Epidermal melanocyte (primary cell): ENCODE results near the gene GBX1.
A peak's percentile ranks its signal among the peaks of the same experiment; 100 is the strongest.

ENCODE experiments used
- DNase-seq: peaks from one replicate; pipeline ENCODE4 v3.0.0; 2011; ENCODE audit warnings: low spot score; ENCODE audit not compliant: insufficient read length

GBX1 gene

DNA sequence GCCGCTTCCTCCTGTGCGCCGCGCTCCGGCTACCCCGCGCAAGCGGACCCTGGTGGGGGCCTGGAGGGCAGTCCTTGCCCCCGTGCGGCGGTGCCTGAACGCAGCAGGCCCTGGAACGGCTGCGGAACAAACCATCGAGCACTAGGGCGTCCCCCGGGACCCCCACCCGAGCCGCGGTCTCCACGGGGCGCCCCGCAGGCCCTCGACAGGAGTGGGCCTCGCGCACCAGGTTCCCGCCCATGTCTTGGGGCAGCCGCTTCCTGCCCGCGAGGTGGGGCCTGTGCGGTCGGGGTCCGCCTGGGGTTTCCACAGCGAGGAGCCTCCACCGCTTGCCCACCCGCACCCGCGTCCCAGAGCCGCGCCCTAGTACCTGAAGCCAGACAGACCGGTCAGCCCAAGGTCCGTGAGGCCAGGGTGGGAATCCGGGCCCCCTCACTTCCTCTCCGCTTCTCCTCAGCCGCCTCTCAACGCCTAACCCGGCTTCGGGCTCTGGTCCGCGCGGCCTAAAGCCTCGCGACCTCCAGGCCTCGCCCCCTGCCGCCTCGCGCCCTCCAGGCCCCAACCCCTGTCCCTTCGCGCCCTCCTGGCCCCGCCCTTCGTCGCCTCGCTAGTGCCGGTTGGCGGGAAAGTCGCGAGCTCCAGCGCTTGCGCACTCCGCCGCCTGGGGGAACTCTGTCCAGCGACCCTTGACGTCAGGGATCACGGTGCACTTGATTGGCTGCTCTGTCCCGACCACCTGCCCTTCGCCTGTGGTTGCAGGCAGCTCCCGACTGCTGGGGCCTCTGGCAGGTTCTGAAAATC, 7.0 kb upstream of the GBX1 start:
- DNase-seq, result no peak

DNA sequence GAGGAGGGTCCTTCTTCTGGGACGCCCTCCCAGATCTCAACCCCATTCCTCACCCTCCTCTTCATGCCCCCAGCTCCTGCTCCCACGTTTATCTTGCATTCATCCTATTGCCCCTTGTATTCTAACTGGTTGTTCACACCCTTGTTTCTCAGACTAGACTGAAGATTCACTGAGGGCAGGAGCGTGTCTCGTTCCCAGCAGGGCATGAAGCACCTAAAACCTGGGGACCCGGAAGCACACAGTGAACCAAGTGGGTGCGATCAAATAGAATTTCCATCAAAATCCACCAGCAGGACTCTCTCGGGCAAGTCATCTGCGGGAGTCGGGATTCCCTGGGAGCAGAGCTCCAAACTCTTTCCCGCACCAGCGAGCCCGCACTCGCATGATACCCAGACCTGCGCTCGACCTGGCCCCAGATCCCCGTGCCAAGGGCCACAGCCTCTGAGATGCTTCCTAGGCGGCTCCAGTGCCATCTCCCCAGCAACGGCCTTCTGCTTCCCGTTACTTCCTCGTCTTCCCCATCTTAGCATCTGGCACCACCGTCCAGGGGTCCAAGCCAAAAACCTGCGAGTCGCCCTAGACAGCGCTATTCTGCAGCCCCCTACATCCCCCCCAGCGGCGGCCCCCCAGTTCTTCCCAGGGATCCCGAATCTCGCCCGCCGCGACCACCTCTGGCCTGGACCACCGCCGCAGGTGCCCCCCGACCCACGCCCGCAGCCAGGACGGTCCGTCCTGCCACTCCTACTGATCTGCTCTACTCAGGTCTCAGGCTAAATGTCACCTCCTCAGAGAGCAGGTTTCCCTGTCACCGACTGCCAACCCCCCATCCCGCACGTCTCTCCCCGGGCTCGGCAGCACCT, 6.1 kb upstream of the GBX1 start:
- no peak for DNase-seq

DNA sequence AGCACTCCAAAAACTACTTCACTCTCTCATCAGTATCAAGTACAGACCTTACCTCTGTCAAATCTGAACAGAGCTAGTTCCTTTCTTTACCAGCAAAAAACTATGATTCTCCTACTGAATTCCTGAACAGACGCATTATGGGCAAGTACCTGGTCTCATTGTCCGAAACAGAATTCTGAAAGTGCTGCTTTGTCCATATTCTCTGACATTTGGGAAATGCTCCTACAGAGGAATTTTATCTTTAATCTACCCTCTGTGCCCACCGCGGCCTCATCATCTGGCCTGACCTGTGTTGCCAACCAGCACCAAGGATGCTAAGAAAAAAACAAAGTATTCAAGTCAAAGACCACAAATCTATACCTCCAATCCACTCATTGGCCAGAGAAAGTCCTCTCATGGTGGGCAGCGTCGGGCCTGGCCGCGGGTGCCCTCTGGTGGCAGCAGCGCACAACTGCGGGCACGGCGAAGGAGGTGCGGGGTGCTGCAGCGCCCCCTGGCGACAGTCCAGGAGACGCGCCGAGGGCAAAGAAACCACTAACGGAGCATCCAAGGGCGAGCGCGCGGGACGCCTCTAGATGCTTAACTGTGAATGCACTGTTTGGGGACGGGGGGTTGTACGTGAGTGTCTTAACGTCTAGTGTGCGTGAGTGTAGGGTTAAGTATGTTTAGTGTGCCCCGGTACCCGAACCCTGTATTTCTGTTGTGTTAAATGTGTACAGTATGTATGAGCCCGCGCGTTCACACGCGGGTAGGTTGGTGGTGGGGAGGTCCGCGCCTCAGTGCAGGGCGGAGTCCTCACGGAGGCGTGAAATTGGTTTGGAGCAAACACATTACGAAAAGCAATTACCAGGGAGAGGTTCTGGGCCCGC, 5.0 kb upstream of the GBX1 start:
- peak; percentile 81 for DNase-seq

DNA sequence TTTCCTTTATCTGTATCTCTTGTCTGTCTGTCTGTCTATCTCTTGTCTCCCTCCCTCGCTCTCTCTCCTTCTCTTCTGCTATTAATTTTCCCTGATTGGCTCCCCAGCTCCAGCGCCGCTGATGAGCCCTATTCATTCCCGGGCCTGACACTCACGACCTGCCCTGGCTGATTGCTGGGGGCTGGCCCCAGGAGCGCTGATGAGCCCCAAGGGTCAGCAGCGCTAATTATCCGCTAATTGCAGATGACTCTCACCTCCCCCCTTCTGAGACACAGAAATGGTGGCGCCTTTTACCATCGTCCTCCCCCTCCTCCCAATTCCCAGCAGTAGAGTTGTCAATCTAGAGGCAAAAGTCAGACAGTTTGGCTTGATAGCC, 1.3 kb upstream of the GBX1 start:
- DNase-seq, result no peak

DNA sequence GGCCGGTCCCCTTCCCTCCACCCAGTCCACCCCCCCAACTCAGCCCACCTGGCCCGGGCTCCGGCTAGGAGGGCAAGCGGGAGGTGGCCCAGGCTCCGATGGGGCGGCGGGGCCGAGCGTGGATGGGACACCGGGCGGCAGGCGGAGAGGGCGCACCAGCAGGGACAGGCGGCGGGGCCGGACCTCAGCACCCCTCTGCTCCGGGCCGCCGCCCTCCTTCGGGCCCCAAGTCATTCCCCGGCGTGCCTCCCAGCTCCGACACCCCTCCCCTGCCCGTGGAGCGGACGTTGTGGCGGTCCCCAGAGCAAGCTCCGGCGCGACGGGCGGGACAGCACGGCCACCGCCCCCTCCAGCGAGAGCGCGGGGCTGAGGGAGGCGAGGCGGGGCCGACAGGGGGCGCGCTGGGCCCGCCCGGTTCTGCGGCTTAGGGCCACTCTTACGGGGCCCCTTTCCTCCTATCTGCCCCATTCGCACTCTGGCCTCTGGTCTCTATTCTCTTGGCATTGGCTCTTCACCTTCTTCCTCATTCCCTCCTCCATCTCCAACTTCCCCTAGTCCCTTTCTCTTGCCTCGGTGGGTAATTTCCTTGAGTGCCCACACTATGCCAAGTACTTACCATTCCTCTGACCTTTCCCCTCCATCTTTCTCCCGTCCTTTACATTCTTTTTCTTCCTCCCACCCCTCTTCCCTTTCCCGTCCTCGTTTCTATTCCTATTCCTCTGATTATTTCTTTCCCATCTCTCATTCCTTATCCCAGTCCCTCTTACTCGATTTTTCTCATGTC, 701 bp upstream of the GBX1 start:
- no peak for DNase-seq

DNA sequence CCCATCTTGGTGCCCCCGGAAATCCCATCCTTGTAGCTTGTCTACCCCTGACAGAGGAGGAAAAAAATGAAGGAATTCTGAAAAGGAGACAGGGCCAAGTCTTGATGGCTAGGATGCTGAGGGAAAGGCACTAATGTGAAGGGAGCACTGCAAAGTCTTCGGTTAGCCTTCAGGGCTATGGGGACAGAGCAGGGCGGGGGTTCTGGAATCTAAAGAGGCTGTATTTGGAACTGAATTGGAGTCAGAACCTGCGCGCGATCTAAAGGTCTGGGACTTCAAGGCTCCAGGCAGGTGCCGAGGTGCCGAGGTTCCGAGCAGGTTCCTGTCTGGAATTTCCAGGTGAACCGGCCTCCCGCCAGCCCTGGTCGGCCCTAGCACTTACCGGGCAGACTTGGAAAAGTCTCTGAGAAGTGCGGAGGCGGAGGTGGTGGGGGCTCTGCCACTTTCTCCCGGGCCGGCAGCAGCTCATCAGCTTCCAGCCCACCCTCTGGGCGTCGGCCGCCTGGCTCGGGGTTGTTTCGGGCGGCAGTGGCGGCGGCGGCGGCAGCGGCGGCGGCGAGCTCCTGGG, 781 bp downstream of the GBX1 start:
- DNase-seq, result no peak

DNA sequence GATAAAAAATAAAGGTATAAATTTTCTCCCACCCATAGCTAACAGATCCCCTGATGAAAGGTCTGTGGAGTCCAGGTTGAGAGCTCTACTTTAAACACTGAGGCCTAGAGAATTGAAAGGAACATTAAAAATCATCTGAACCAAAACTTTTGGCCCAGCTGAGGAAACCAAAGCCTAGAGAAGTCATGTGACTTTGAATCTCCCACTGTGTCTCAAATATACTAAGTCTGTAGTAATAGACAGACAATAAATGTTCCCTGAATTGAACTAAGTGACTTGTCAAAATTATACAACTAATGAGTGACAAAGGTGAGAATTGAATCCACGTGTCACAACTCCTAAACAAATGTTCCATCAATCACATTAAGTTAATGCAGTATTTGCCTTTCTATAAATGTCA, 5.7 kb downstream of the GBX1 start:
- DNase-seq, result no peak

DNA sequence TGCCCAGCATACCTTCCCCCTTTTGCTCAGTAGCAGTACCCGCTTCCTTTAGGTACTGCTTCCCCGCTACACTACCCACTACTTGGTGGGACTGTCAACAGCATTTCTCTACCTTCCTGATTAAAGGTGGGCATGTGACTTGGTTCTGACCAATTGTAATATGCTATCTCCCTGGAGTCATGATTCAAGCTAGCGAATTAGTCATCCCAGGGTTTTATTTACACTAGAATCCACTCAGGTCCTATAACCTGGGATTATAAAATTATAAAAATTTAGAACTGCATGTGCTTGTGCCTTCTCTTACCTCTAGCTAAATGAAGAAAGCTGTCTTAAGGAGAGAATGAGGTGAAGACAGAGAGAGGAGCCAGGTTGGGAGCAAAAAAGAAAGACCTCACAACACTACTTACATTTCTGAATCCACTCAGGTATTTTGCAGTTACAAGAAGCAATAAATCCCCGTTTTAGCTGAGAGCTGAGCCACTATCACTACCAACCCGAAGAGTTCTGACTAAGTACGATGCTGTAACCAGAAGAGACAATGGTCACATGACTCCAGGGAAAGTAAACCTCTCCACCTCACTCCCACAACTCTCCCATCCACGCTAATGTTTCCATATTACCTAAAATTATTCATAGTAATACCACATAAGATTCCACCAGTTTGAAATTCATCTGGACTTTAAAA, 9.7 kb downstream of the GBX1 start:
- no peak for DNase-seq

DNA sequence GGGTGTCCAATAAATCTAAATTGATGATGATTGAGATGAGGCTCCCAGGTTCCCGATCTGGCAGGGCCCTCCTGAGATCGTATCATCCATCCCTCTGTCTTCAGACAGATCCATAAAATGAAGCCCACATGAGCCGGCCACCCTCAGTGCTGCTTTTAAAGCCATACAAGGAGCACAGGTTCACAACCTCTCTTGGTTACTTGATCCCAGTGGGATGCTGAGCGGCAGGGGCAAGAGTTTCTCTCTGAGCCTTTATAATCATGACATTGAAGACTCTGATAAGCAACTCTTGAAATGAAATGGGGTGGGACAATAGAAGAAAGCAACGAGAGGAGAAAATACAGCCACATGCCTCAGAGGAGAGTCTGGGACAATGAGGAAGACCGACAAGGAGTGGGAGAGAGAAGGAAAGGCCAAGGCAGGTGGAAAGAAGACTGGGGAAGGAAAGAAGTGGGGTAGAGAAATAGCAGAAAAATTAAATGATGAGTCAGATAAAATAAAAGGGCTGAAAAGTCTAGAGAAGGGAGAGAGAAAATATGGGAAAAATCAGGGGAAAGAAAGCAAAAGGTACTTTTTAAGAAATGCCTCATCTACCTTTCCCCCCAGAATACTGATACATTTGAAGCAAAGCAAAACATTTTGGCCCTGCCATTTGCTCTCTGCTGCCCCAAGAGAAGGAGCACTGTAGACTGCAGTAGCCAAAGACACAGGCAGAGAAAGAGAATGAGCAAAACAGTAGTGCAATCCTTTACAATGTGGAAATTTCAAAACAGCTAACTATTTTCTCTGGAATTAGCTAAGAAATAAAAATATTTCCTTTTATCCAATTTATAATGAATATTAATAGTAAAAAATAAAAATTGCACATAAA, 14.6 kb downstream of the GBX1 start:
- DNase-seq, result no peak

DNA sequence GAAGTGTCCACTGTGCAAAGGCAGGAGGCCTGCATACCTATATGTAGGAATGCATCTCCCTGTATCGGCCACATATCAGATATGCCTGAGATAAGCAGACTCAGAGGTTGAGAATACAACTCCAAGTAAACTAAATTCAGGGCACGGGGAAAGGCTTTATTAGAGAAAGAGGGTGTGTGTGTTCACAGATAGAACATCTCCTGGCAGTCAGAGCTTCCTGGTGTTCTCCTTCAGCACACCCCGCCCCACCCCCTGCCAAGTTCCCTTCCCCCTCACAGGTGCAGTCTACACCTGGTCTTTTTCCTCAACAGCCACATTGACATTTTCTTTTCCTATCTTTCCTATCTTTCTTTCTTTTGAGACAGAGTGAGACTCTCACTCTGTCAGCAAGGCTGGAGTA, 17.1 kb downstream of the GBX1 start:
- no peak for DNase-seq

DNA sequence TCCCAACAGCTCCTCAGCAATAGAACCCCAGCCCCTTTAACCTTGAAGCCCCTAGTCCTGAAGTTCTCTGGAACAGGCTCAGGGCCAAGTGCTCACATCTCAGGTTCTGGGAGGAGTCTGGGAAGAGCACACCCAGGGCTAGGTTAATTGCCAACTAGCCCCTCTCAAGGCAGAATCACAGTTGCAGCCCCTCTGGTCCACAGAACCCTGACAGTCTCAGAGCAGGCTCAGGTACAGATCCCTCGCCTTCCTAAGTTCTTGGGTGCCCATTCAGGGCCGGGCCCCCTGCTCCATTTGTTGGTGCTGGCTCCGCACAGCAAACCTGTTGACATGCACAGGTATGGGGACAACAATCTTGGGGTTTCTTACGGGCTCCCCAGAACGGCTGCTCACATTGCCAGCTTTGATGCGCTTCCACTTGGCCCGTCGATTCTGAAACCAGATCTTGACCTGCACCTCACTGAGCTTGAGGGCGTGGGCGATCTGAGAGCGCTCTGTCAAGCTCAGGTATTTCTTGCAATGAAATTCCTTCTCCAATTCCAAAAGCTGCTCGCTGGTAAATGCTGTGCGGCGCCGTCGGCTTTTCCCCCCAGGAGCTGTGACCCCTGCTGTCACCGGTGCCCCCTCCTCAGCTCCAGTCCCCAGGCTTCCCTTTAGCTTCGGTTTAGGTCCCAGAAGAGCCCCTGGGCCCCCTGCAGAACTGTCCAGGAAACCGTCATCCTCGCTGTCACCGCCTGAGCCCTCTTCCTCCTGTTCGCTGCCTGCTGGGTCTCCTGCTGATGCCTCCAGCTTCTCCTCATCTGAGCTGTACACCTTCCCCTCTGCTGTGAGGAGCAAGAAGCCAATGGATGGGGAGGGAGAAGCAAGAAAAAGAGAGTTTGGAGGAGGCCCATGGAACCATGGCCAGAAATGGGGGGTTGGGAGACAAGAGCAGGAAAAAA, 18.9 kb downstream of the GBX1 start:
- DNase-seq, result no peak

DNA sequence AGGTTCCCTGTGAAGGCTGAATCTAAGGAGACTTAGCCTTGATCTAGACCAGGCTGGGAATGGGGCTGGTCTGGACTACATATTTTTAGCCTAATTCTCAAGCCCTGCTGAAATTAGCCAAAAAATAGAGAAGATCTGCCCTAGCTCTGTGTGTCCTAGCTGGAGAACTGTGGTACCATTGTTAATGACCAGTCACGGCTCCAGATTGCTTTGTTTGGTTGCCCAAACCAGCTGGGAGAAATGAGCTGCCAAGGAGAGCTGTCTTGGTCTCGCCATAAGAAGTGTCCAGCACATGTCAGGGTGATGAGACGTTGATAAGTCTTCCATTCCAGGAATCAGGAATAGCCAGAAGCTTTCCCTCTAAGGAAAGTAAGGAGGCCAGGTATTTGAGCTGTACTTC, 20.7 kb downstream of the GBX1 start:
- DNase-seq, result no peak

DNA sequence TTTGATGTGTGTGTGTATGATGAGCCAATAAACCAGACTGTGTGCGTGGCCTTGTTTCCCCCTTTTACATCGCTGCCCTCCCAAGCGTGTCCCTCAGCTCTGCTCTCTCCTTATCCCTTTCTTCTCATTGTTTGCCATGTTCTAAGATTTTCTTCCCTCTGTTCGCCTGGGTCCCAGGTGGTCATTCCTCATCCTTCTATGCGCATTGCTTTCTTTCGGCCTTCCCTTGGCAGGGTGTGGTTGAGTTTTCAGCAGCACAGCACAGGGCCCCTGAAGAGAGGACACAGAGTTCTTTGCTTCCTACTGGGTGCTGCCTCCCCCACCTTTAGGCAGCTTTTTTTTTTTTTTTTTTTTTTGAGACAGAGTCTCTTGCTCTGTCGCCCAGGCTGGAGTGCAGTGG, 23.1 kb downstream of the GBX1 start:
- no peak for DNase-seq

DNA sequence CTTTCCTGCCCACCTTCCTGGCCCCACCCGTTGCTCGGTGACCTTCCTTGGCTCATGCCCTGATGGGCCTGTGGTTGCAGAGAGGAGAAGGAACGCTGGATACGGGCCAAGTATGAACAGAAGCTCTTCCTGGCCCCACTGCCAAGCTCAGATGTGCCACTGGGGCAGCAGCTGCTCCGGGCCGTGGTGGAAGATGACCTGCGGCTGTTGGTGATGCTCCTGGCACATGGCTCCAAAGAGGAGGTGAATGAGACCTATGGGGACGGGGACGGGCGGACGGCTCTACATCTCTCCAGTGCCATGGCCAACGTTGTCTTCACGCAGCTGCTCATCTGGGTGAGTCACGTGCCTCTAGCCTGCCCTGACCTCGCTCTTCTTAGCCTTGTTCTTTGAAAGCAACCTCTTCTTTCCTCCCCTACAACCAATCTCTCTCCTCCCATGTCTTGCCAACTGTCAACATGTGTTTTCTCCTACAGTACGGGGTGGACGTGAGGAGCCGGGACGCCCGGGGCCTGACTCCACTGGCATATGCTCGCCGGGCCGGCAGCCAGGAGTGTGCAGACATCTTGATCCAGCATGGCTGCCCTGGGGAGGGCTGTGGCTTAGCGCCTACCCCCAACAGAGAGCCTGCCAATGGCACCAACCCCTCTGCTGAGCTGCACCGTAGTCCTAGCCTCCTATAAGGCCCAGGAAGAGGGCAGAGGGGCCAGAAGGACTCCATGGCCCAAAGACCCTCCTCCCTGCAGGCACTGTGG, 24.1 kb downstream of the GBX1 start:
- DNase-seq, result no peak

DNA sequence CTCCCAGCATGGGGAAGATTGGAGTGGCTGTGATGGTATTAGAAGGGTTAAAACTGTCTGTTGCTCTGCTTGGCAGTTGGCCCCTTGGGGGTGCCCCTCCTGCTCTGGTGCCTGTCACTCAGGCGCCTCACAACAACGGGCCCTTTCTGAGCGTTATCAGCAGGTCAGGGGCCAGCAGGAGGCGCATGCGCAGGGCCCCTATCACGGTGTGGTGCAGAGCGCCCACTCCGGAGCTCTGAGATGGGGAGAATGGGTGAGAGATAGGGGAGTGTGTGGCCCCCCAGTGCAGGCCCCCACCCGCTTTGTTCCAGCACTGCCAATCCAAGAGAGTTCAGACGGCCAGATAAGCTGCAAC, 24.8 kb downstream of the GBX1 start:
- no peak for DNase-seq

DNA sequence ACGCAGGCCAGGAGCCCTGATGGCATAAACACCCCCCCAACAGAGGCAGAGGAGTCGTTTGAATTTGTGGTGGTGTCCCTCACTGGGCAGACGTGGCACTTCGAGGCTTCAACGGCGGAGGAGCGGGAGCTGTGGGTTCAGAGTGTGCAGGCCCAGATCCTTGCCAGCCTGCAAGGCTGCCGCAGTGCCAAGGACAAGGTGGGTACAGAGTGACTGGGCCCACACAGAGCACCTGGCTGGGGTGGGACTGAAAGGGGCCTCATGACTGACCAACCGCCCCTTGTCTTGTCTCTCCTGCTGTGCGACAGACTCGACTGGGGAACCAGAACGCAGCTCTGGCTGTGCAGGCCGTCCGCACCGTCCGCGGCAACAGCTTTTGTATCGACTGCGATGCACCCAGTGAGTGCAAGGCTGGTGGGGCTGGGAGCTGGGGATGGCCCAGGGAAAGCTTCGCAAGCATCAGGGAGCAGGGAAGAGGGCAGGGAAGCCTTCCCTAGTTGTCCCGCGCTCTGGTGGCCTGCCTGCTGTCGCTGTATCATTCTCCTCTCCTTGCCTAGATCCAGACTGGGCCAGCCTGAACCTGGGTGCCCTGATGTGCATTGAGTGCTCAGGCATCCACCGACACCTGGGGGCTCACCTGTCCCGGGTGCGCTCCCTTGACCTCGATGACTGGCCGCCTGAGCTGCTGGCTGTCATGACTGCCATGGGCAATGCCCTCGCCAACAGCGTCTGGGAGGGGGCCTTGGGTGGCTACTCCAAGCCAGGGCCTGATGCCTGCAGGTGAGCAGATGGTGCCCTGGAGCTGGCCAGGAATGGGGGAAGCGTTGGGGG, 25.4 kb downstream of the GBX1 start:
- DNase-seq, result no peak
